Esophagus muscularis mucosa (tissue), 4 donors: ENCODE data around the gene CDC20B.

ENCODE experiments used
- EP300 ChIP-seq: sonication (generic); formaldehyde crosslinking; IDR thresholded peaks from one replicate; pipeline ENCODE4 v1.6.1; 2017; ENCODE audit warnings: antibody characterized with exemption
- POLR2A ChIP-seq: fragments of 450-650 bp; IDR thresholded peaks from one replicate; pipeline ENCODE4 v1.6.1; 2017; ENCODE audit warnings: antibody characterized with exemption, moderate library complexity, mild to moderate bottlenecking, low read depth
- POLR2AphosphoS5 ChIP-seq, 2 donors: sonication (generic); formaldehyde crosslinking; IDR thresholded peaks; one replicate each; pipeline ENCODE4 v1.6.1; 2017; ENCODE audit warnings: antibody characterized with exemption in 2 of 2
- TF ChIP-seq, protein P1 (sequence below), 3 experiments: fragments of 200-600 bp in 2 of 3; fragments of 450-650 bp in 1 of 3; sonication (generic) in 2 of 3; IDR thresholded peaks; one replicate each; pipeline ENCODE4 v1.5.1; 2017 to 2019; ENCODE audit warnings: antibody characterized with exemption in 3 of 3, mild to moderate bottlenecking in 2 of 3, moderate library complexity in 1 of 3

DNA sequence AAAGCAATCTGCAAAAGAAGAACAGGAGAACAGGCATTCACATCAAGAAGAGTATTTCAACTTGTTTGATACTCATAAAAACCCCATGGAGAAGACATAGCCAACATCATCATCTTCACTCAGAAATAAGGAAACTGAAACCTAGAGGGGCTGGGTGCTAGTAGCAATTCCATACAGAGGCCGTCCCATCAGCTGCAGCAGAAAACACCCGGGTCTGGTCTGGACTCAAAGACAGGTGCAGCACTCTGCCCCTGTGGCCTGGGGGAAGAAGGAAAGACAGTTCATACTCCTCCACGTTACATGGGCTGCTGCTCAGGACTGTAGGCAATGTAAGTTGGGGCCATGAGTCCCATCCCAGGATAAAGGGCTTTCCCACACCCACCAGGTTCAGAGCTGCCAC is 58.9 kb downstream of the CDC20B start:
- TF ChIP-seq, protein P1, sequence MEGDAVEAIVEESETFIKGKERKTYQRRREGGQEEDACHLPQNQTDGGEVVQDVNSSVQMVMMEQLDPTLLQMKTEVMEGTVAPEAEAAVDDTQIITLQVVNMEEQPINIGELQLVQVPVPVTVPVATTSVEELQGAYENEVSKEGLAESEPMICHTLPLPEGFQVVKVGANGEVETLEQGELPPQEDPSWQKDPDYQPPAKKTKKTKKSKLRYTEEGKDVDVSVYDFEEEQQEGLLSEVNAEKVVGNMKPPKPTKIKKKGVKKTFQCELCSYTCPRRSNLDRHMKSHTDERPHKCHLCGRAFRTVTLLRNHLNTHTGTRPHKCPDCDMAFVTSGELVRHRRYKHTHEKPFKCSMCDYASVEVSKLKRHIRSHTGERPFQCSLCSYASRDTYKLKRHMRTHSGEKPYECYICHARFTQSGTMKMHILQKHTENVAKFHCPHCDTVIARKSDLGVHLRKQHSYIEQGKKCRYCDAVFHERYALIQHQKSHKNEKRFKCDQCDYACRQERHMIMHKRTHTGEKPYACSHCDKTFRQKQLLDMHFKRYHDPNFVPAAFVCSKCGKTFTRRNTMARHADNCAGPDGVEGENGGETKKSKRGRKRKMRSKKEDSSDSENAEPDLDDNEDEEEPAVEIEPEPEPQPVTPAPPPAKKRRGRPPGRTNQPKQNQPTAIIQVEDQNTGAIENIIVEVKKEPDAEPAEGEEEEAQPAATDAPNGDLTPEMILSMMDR (IDR thresholded peaks at IDR 0.05): no peak
- TF ChIP-seq POLR2A (no peak), EP300 (no peak), POLR2AphosphoS5 (IDR thresholded peaks at IDR 0.05) (no peak)
